GM10847 (cell line): ENCODE results near the gene ABCC12.

Experiments used
- POLR2A ChIP-seq: IDR thresholded peaks from 2 replicates; pipeline ENCODE4 v1.6.1; 2011; ENCODE audit not compliant: insufficient read length; ENCODE audit errors: extremely low read depth

ABCC12 gene

GRCh38 chr16:48155926-48156789, at the start of gene ABCC12:
Gene ABCC12, minus strand, starts transcription at chr16:48155993. Its CDS starts 9,569 bp downstream, at chr16:48146424.
- no peak for TF ChIP-seq POLR2A

- TF ChIP-seq POLR2A, result no peak
Measured at GRCh38 chr16:48204825-48205151, 49.0 kb upstream of the ABCC12 start.

- TF ChIP-seq POLR2A, result no peak
Measured at GRCh38 chr16:48203974-48204824, 48.4 kb upstream of the ABCC12 start.

GRCh38 chr16:48201515-48202201, 45.9 kb upstream of the ABCC12 start:
- TF ChIP-seq POLR2A, result no peak

- TF ChIP-seq POLR2A, result no peak
Measured at GRCh38 chr16:48197294-48197693, 41.5 kb upstream of the ABCC12 start.

- TF ChIP-seq POLR2A, result no peak
Measured at GRCh38 chr16:48194828-48195556, 39.2 kb upstream of the ABCC12 start.

- TF ChIP-seq POLR2A, result no peak
Measured at GRCh38 chr16:48193846-48194245, 38.1 kb upstream of the ABCC12 start.

GRCh38 chr16:48188449-48189102, 32.8 kb upstream of the ABCC12 start:
- TF ChIP-seq POLR2A, result no peak

- TF ChIP-seq POLR2A, result no peak
Measured at GRCh38 chr16:48187779-48188178, 32.0 kb upstream of the ABCC12 start.

- no peak for TF ChIP-seq POLR2A
Measured at GRCh38 chr16:48184681-48185080, 28.9 kb upstream of the ABCC12 start.

GRCh38 chr16:48182979-48183537, 27.3 kb upstream of the ABCC12 start:
- no peak for TF ChIP-seq POLR2A

- no peak for TF ChIP-seq POLR2A
Measured at GRCh38 chr16:48180868-48181480, 25.2 kb upstream of the ABCC12 start.

GRCh38 chr16:48176635-48177408, 21.0 kb upstream of the ABCC12 start:
- no peak for TF ChIP-seq POLR2A
